GM21447 (cell line): Measurements from ENCODE around the gene NR3C1.

Source experiments
- ATAC-seq: cut with Tn5 transposase; IDR thresholded peaks from one replicate; pipeline ENCODE4 v1.9.1; 2021; ENCODE audit not compliant: unreplicated experiment

NR3C1 gene

GRCh38 chr5:143315214-143315613 lies 88.3 kb downstream of the NR3C1 start:
- no peak for ATAC-seq

DNA sequence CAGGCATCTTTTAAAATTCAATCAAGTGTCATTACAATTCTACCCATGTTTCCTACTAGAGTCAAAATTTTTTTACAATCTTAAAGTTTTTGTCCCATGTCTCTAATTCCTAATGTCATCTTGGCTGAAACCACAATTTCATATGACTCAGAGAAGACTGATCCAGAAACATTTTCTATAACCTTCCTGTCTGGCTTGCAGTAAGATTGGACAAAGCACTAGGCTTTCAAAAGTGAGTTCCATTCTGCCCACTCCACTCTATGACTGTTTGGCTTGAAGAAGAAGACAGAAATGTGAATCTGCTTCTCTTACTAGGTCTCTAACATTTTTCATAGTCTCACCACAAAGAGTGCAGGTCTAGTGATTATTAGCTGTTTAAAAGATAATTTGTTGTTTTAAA lies 88.8 kb downstream of the NR3C1 start:
- no peak for ATAC-seq

DNA sequence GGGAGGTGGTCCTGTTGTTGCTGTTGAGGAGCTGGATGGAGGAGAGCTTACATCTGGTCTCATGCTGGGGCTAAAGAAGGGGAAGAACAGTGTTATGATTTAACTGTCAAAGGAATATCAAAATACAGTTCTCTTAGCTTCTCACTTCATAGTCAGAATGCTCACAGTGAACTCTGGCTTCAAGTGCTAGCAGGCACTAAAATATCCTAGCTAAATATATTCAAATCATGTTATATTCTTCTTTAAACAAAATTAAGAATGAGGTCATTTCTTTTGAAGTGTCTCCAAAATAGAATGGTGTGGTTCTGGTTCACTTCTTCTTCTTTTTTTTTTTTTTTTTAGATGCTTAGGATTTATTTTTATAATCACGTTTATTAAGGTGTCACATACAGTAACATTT lies 89.4 kb downstream of the NR3C1 start:
- ATAC-seq = no peak

DNA sequence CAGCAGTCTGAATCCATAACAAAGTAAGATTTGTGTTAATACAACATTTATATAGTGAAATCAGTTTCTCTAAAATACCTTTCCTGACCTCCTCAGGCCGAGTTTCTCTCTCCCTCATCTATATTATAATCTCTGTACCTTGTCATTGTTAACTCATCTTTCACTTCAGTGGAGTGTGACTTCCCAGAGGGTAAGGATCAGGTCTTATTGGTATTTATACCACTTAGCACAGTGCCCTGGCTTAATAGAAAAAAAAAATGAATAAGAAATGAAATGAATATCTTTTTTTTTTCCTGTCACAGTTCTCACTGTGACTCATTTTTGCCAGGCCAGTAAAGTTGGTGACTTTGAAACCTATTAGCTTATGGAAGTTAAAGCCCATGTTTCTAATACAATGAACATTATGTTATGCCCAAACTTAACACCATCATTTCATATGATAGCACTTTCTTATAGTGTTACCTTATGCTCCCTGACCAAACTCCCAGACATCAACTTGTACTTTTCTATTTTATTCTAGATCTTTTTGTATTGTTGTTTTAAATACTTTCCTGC lies 90.1 kb downstream of the NR3C1 start:
- ATAC-seq = no peak

GRCh38 chr5:143312822-143313221 lies 90.7 kb downstream of the NR3C1 start:
- ATAC-seq = no peak

GRCh38 chr5:143311955-143312354 lies 91.5 kb downstream of the NR3C1 start:
- ATAC-seq = no peak

DNA sequence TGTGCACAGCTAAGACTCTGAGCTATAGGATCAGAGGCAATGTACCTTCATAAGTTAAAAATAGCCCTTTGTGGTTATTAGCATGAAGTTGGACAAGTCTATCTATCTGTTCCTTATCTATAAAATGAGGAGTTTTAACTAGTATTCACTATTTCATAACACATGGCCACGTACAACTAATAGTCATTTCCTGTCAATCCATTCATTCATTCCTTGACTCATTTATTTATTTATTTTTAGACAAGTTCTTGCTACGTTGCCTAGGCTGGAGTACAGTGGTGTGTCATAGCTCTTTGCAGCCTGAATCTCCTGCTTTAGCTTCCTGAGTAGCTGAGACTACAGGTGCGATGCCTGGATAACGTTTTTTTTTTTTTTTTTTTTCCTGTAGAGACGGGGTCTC lies 92.1 kb downstream of the NR3C1 start:
- no peak for ATAC-seq

- ATAC-seq = no peak
Measured at GRCh38 chr5:143309661-143310431, 93.6 kb downstream of the NR3C1 start.

- ATAC-seq = no peak
Measured at GRCh38 chr5:143308731-143309130, 94.8 kb downstream of the NR3C1 start.

- no peak for ATAC-seq
Measured at GRCh38 chr5:143306040-143306439, 97.4 kb downstream of the NR3C1 start.

GRCh38 chr5:143304836-143305475 lies 98.5 kb downstream of the NR3C1 start:
- ATAC-seq = no peak

- ATAC-seq = no peak
Measured at GRCh38 chr5:143302341-143303045, 101.0 kb downstream of the NR3C1 start.

DNA sequence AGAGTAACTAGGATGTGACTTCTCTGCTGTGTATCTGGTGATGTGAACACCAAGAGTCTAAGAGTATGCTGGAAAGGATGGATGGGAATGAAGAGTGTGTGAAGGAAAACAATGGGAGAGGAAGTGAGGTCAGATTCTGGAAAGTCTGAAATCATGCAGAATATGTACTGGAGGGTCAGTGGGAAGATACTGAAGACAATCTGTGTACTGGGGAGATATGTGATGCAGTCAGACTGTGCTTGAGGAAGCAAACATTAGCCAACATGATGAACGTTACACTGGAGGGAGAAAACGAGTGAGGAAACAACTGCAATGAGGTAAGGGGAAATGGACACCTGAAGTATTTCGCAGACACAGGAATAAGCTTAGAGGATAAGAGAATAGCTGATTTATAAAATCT lies 105.7 kb downstream of the NR3C1 start:
- no peak for ATAC-seq

DNA sequence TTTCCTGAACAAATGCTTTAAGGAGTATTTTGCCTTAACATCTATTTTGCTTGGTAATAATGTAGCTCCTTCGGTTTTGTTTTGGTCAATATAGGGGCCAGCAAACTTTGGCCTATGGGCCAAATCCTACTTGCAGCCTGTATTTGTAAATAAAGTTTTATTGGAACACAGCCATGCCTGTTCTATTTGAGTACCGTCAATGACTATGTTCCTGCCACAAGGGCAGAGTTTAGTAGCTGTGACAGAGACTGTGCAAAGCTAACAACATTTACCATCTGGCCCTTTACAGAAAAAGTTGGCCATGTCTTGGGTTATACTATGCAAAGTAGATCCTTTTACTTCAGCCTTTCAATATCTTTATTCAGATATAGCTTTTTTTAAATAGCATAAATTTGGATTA lies 113.4 kb downstream of the NR3C1 start:
- no peak for ATAC-seq

DNA sequence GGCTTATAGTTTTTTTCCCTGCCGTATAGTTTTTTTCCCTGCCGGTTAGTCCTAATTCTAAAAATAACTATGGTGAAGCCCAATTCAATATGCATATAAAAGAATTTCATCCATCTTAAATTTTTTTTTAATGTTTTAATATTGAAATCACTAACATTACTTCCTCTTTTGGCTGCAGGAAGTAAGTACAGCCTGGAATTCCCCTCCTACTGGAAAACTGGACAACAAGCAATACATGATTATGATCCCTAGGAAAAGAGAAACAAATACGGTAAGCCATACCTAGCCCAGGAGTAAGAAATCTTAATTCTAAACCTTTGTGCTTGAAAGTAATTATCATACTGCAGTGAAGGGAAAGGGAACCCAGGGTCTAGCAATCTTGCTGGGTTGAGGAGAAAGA lies 119.0 kb downstream of the NR3C1 start:
- no peak for ATAC-seq

GRCh38 chr5:143284002-143284401 lies 119.5 kb downstream of the NR3C1 start:
- no peak for ATAC-seq

DNA sequence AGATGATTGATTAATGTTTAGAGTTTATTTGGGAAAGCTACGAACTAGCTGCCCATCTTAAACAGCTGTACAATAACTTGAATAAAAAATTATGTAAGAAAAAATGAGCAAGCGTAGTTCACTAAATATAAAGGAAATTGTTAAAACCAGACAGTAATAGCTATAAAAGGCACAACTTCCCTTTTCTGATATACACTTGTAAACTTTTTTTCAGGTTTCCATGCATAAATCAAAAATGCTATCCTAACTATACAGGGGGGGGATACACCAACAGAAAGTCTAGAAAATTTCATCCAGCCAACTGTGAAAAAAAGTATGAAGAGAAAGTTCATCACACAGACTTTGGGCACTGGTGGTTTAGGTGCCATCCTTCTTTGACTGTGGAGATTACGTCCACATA lies 122.3 kb downstream of the NR3C1 start:
- ATAC-seq = no peak

DNA sequence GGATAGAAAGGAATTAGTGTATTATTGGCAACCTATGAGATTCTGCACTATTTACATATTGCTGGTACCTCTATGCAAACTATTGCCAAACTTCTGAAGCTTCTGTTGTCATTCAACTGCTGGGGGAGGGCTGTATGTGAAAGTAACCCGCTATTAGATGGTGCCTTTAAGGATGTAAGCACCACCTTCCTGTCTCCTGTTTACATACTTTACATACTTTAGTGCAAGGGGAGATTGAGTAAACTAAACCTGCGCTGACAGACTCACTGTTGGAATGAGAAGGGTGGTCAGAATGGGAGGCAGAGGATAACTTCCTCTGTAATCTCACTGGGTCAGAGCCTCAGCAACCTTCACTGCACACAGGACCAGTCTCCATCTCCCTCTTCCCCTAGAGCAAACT lies 123.8 kb downstream of the NR3C1 start:
- ATAC-seq = no peak

- ATAC-seq = no peak
Measured at GRCh38 chr5:143277536-143277935, 126.0 kb downstream of the NR3C1 start.

GRCh38 chr5:143275512-143276363 lies 127.7 kb downstream of the NR3C1 start:
- ATAC-seq = no peak

GRCh38 chr5:143274952-143275351 lies 128.5 kb downstream of the NR3C1 start:
- no peak for ATAC-seq
